ENCODE results near the gene ANAPC5. TPM values are rescaled to one million over a fixed set of nuclear protein-coding genes. Genes with fewer than 3 reads are reported as not detected.

ANAPC5 gene
- polyA plus RNA-seq, 3 donors: 67.3 to 161 (median 114) TPM

DNA sequence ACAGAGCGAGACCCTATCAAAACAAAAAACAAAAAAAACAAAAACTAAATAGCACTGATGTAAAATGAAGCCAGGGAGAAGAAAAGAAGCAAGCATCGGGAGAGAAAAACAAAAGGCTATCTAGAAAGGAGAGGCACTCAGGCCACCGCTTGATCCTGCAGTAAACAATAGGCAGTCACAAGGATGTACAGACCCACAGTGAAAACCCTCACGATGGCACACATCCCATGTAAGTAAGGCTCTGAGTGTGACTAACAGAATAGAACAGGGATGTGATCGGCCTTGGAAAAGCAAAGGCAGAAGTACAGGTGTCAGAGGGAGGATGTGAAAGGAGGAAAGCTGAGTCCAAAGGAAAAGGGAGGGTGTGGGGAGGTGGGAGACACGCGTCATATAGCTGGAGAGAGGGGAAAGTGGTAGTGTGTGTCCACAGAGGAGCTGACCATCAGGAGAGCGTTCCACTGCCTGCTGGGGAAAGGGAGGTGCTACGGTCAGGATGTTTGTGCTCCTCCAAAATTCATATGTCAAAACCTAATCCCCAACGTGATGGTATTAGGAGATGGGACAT, 87.2 kb downstream of the ANAPC5 start:
- Histone ChIP-seq H4K20me1 (ENCODE audit: insufficient read depth, low read length) (peaks cover 85% of the 10 kb centered on the region), H2AFZ (ENCODE audit: insufficient read depth, low read depth, low read length, poor library complexity, severe bottlenecking) (no peak overlapping the region), H3K9ac (ENCODE audit: insufficient read depth, low read length, poor library complexity, severe bottlenecking) (no peak overlapping the region), H3K4me2 (replicated peaks; ENCODE audit: extremely low read depth, low read length, poor library complexity, severe bottlenecking) (no peak overlapping the region), H3K79me2 (ENCODE audit: insufficient read depth, low read length) (peaks cover 18% of the 10 kb centered on the region), H3K27ac (ENCODE audit: low read depth in 1 of 2, low read length in 2 of 2) (no peak overlapping the region), H3K36me3 (replicated peaks in 1 of 2; ENCODE audit: control insufficient read depth in 1 of 2, insufficient read depth in 2 of 2, low read length in 2 of 2) (peaks cover 95 to 98% of the 10 kb centered on the region in 2 donors), H3K4me1 (ENCODE audit: control insufficient read depth in 1 of 2, insufficient read depth in 2 of 2, low read length in 2 of 2) (no peaks in the 10 kb centered on the region), H3K27me3 (ENCODE audit: control insufficient read depth in 2 of 2, insufficient read depth in 2 of 2, low read length in 2 of 2) (no peaks in the 10 kb centered on the region), H3K4me3 (replicated peaks in 1 of 3; ENCODE audit: low read depth in 2 of 3, low read length in 3 of 3) (no peak overlapping the region), H3K9me3 (replicated peaks in 1 of 2; ENCODE audit: control insufficient read depth in 1 of 2, insufficient read depth in 1 of 2, low read length in 2 of 2) (no peaks in the 10 kb centered on the region)
- H3K4me1 Mint-ChIP-seq: no peaks in the 10 kb centered on the region
- no peak for DNase-seq
- WGBS (ENCODE audit: insufficient coverage): 100% methylated on average over 4 of the region's 10 CpGs
- intact Hi-C loops (cut with micrococcal nuclease): no loop called here
- H3K27ac Mint-ChIP-seq: peak overlapping the region in 5 of 7 donors; percentile 6 to 85 (median 58)
- H3K9me3 Mint-ChIP-seq: no peaks in the 10 kb centered on the region
- H3K36me3 Mint-ChIP-seq: peaks cover 77 to 94% of the 10 kb centered on the region in 2 donors
- TF ChIP-seq CTCF (IDR thresholded peaks at IDR 0.05): no peak
- H3K4me3 Mint-ChIP-seq: no peak overlapping the region
- H3K27me3 Mint-ChIP-seq (ENCODE audit: low read depth in 3 of 3): peaks cover 0 to 1% (median 0%) of the 10 kb centered on the region in 3 donors

DNA sequence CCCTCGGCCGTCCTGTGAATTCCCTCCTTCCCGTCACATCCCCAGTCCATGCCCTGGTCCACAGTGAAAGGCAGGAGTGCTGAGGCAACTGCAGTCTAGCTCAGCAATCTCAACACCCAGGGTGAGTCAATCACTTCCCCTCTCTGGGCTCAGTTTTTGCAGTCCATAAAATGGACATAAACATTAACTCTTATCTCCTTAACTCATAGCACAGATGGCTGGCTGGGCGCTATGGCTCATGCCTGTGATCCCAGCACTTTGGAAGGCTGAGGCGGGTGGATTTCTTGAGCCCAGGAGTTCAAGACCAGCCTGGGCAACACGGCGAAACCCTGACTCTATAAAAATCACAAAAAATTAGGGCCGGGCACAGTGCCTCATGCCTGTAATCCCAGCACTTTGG, 88.1 kb downstream of the ANAPC5 start:
- Mint-ChIP-seq H3K27ac (peak overlapping the region in 2 of 7 donors; percentile 50 to 61), H3K4me3 (no peak overlapping the region), H3K36me3 (peaks cover 77 to 94% of the 10 kb centered on the region in 2 donors), H3K4me1 (no peaks in the 10 kb centered on the region), H3K9me3 (no peaks in the 10 kb centered on the region), H3K27me3 (ENCODE audit: low read depth in 3 of 3) (peaks cover 0 to 1% (median 0%) of the 10 kb centered on the region in 3 donors)
- H3K9ac ChIP-seq (ENCODE audit: insufficient read depth, low read length, poor library complexity, severe bottlenecking): no peak overlapping the region
- H3K27ac ChIP-seq (ENCODE audit: low read depth in 1 of 2, low read length in 2 of 2): peak overlapping the region in 1 of 2 donors; percentile 20
- no peaks in the 10 kb centered on the region for H3K9me3 ChIP-seq (replicated peaks in 1 of 2; ENCODE audit: control insufficient read depth in 1 of 2, insufficient read depth in 1 of 2, low read length in 2 of 2)
- no peaks in the 10 kb centered on the region for H3K27me3 ChIP-seq (ENCODE audit: control insufficient read depth in 2 of 2, insufficient read depth in 2 of 2, low read length in 2 of 2)
- H3K4me3 ChIP-seq (replicated peaks in 1 of 3; ENCODE audit: low read depth in 2 of 3, low read length in 3 of 3): no peak overlapping the region
- no peak for TF ChIP-seq CTCF (IDR thresholded peaks at IDR 0.05)
- no peak for DNase-seq
- peaks cover 95 to 98% of the 10 kb centered on the region in 2 donors for H3K36me3 ChIP-seq (replicated peaks in 1 of 2; ENCODE audit: control insufficient read depth in 1 of 2, insufficient read depth in 2 of 2, low read length in 2 of 2)
- no peaks in the 10 kb centered on the region for H3K4me1 ChIP-seq (ENCODE audit: control insufficient read depth in 1 of 2, insufficient read depth in 2 of 2, low read length in 2 of 2)
- H4K20me1 ChIP-seq (ENCODE audit: insufficient read depth, low read length): peaks cover 85% of the 10 kb centered on the region
- no peak overlapping the region for H3K4me2 ChIP-seq (replicated peaks; ENCODE audit: extremely low read depth, low read length, poor library complexity, severe bottlenecking)
- WGBS (ENCODE audit: insufficient coverage): 100% methylated on average over 2 of the region's 8 CpGs
- H2AFZ ChIP-seq (ENCODE audit: insufficient read depth, low read depth, low read length, poor library complexity, severe bottlenecking): no peak overlapping the region
- H3K79me2 ChIP-seq (ENCODE audit: insufficient read depth, low read length): peaks cover 9% of the 10 kb centered on the region
- intact Hi-C loops (cut with micrococcal nuclease): no loop called here
